Head of caudate nucleus (tissue), 42 donors: Measurements from ENCODE around the gene SIGLEC7.
"Not testable (repeated sequence)": the region's sequence is repeated elsewhere in the genome, so short reads cannot be mapped to it uniquely, and the experiment has no call there.

Experiments
- DNase-seq, 42 donors: peaks; one replicate each; pipeline versions ENCODE4 v3.0.0 to v3.0.0-alpha.2; 2020 to 2021; ENCODE audit warnings: mixed read lengths in 7 of 42
- intact Hi-C: fragments of 100-400 bp; cut with DNase I; formaldehyde crosslinking; loops from one replicate; pipeline ENCODE4 v1.15.0; 2022

SIGLEC7 gene

DNA sequence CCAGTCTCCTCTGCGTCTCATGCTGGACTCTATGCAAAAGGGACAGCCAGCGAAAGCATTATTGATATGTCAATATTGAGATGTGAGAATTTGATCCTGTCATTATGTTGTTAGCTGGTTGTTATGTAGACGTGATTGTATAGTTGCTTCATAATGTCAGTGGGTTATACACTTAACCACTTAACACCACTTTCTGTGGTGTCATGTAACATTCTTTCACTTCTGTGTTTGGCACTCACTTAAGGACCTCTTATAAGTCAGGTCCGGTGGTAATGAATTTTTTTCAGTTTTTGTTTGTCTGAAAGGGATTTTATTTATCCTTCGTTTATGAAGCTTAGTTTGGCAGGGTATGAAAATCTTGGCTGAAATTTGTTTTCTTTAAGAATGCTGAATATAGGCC lies 7.1 kb upstream of the SIGLEC7 start:
- DNase-seq = no peak
- intact Hi-C loops = no loop called here

- intact Hi-C loops = no loop called here
- no peak for DNase-seq
Measured at GRCh38 chr19:51135986-51136762, 5.9 kb upstream of the SIGLEC7 start.

DNA sequence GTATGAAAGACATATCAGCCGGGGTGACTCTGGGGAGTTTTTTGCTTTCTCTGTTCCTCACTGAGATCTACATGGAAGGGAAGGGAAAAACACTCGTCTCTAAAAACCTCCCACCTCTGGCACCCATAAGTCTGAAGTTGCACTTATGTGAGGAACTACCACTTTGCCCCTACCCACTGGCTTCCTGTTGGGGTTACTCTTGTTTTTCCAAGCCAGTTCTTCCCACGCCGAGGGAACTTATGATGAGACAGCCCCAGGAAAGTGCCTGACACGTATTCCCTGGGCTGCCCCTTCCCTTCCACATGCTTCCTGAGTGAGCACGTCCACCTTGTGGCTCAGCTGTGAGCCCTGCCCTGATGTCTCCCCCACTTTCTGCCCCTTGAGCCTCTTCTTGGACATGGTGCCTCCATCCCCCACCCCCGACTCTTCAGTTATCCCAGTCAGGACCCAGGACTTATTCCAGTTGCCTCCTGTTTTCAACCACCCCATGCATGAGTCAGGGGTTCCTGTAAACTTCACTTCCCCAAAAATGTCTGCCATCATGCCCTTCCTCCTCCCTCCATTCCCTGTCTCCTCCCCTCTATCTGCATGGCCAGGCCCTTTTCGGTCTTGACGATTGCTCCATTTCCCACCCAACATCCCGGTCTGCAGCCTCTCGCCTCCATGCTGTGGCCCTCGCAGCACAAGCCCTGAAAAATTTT lies 5.1 kb upstream of the SIGLEC7 start:
- intact Hi-C loops = no loop called here
- DNase-seq = peak in 4 of 42 donors; percentile 25 to 50 (median 38)

- intact Hi-C loops = no loop called here
- no peak for DNase-seq
Measured at GRCh38 chr19:51137792-51138425, 4.2 kb upstream of the SIGLEC7 start.

GRCh38 chr19:51138549-51138979 lies 3.5 kb upstream of the SIGLEC7 start:
- DNase-seq = peak in 10 of 42 donors; percentile 15 to 62 (median 43)
- intact Hi-C loops = no loop called here

DNA sequence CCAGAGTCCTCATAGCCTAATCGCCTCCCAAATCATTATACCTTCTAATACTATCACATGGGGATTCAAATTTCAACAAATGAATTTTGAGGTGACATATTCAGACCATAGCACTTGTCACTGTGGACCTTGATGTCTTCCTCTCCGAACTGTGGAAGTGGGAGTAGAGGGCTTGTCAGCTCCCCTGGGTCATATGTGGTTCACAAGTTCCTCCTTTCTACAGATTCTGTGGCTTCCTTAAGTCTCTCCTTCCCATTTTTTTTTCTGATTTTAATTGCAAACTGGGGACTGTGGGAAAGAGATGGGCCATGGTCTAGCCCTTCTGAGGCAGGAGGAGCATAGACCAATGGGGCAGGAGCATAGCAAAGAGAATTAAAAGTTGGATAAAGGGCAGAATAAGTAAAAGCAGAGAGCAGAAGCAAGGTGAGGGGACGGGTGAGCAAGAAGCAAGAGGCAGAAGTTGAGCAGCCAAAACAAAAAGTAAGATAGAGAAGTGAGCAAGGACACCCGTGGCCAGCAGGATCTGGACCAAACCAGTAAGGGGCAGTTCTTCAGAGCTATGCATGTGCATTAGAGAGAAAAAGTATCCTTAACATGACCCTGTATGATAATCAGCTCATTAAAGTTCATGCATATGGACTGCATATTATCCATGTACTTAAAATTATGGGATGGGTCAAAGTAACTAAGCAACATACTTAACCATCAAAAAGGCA lies 2.6 kb upstream of the SIGLEC7 start:
- intact Hi-C loops = no loop called here
- no peak for DNase-seq

DNA sequence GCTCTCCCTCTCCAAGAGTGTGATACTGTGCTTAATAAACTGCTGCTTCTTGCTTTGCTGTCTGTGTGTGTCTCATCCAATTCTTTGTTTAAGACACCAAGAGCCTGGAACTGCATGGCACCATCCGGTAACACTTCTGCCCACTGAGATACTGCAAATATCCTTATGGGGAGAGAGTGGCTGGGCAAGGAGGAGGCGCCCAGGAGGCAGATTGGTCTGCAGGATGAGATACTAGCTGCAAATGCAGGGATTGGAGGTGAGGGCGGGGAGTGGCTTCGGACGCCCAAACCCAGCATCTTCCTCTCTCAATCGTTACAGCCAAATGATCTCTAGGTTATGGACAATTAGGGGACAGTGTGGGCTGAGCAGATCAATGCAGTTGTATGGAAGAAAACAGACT lies 1.7 kb upstream of the SIGLEC7 start:
- intact Hi-C loops = no loop called here
- DNase-seq = no peak

DNA sequence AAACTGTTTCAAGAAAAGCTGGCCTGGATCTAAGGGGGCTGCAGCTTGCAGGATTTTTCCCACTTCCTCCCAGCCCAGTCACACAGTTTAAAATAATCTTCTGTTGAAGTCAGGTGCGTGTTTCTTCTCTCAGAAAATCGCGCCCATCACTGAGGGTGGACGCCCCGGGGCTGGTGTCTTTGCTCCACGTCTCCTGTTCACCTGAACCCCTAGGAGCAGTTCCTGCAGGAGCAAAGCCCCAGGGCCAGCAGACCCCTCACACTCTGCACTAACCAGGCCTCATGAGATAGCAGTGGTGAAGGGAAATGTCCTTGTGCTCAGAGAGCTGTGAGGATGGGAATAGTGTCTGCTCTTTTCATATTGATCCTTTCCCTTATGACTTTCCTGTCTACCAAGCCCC lies 920 bp upstream of the SIGLEC7 start:
- no peak for DNase-seq
- intact Hi-C loops = no loop called here

- intact Hi-C loops, DNase-seq: not testable (repeated sequence)
Measured at GRCh38 chr19:51142809-51143475, 841 bp downstream of the SIGLEC7 start.

- DNase-seq = no peak
- intact Hi-C loops = no loop called here
Measured at GRCh38 chr19:51143486-51143885, 1.4 kb downstream of the SIGLEC7 start.

GRCh38 chr19:51144482-51145045 lies 2.5 kb downstream of the SIGLEC7 start:
- intact Hi-C loops = no loop called here
- no peak for DNase-seq

GRCh38 chr19:51145916-51146493 lies 3.9 kb downstream of the SIGLEC7 start:
- intact Hi-C loops = no loop called here
- no peak for DNase-seq

DNA sequence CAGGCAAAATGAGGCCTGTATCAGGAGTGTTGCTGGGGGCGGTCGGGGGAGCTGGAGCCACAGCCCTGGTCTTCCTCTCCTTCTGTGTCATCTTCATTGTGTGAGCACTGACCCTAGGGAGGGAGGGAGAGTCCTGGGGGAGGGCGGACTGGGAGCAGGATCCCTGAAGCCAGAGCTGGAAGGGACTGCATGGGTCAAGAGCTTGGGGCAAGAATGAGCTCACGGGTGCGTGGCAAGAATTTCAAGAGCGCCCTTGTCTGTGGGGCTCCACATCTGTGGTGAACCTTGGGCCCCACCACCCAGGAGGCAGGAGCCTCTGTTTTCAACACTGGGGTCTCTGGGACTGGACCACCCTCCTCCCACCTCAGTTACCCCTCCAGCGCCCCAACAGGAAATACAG lies 4.7 kb downstream of the SIGLEC7 start:
- intact Hi-C loops = no loop called here
- no peak for DNase-seq

GRCh38 chr19:51147663-51148062 lies 5.6 kb downstream of the SIGLEC7 start:
- DNase-seq = no peak
- intact Hi-C loops = no loop called here

GRCh38 chr19:51148580-51148979 lies 6.5 kb downstream of the SIGLEC7 start:
- DNase-seq = no peak
- intact Hi-C loops = no loop called here

DNA sequence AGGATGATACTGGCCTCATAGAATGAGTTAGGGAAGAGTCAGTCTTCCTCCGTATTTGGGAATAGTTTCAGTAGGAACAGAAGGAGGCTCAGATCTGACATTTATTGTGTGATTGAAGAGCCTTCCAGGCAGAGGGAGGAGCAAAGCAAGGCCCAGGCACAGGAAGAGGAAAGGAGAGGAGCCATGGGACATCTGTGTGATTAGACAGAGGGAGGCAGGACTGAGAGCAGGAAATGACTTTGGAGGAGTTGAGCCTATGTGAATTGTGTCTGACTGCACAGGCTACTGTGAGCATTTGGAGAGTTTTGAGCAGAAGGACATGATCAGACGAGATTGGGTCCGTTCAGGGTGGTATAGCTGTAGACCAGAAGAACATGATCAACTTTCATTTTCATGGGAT lies 8.5 kb downstream of the SIGLEC7 start:
- no peak for DNase-seq
- intact Hi-C loops = no loop called here

GRCh38 chr19:51156710-51157109 lies 14.6 kb downstream of the SIGLEC7 start:
- no peak for DNase-seq
- intact Hi-C loops = no loop called here

- intact Hi-C loops = no loop called here
- DNase-seq = no peak
Measured at GRCh38 chr19:51157265-51157664, 15.2 kb downstream of the SIGLEC7 start.
